ENCODE results near the gene PHYHD1. TPM values are rescaled to one million over a fixed set of nuclear protein-coding genes. Genes with fewer than 3 reads are reported as not detected.
A peak's percentile ranks its signal among the peaks of the same experiment; 100 is the strongest.

The PHYHD1 gene
- polyA plus RNA-seq, 1 experiment = 9.3 TPM

DNA sequence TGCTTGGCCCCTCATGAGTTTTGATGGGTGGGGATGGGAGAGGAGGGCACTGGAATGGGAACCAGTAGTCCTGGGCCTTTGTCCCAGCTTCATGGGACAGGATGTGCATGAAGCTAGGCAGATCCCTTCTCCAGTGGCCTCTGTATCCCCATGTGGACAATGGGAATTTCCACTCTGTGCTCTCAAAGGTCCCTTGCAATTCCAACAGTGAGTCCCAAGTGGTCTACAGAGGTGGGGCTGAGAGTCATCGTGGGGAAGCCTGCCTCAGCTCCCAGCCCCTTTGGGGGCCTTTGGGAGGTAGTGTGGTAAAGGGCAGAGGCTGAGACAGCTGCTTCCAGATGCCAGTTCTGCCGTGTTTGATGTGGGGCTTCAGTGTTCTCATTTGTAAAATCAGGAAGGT, 1.9 kb upstream of the PHYHD1 start:
- H3K27me3 ChIP-seq (ENCODE audit: control insufficient read depth, insufficient read depth, low read length) = no peaks in the 10 kb centered on the region
- ChIA-PET CTCF (interaction anchor here (1.2 to 1.7 kb wide), 3 partner anchors 9 to 186 kb away, joined by 3 to 4 read pairs (median 3); no protein-coding TSS in a partner anchor), POLR2A (no interaction called here)
- DNase-seq (ENCODE audit: low read depth, low spot score) = no peak
- TF ChIP-seq, protein P1, sequence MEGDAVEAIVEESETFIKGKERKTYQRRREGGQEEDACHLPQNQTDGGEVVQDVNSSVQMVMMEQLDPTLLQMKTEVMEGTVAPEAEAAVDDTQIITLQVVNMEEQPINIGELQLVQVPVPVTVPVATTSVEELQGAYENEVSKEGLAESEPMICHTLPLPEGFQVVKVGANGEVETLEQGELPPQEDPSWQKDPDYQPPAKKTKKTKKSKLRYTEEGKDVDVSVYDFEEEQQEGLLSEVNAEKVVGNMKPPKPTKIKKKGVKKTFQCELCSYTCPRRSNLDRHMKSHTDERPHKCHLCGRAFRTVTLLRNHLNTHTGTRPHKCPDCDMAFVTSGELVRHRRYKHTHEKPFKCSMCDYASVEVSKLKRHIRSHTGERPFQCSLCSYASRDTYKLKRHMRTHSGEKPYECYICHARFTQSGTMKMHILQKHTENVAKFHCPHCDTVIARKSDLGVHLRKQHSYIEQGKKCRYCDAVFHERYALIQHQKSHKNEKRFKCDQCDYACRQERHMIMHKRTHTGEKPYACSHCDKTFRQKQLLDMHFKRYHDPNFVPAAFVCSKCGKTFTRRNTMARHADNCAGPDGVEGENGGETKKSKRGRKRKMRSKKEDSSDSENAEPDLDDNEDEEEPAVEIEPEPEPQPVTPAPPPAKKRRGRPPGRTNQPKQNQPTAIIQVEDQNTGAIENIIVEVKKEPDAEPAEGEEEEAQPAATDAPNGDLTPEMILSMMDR (IDR thresholded peaks at IDR 0.05; ENCODE audit: low read depth, low read length) = no peak
- H3K4me3 ChIP-seq (ENCODE audit: low read depth, low read length) = no peak overlapping the region
- no peak overlapping the region for H3K27ac ChIP-seq (ENCODE audit: low read depth, low read length)
- H3K9me3 ChIP-seq (ENCODE audit: control insufficient read depth, insufficient read depth, low read length) = no peaks in the 10 kb centered on the region; the same call in 1 of the 2 replicates

DNA sequence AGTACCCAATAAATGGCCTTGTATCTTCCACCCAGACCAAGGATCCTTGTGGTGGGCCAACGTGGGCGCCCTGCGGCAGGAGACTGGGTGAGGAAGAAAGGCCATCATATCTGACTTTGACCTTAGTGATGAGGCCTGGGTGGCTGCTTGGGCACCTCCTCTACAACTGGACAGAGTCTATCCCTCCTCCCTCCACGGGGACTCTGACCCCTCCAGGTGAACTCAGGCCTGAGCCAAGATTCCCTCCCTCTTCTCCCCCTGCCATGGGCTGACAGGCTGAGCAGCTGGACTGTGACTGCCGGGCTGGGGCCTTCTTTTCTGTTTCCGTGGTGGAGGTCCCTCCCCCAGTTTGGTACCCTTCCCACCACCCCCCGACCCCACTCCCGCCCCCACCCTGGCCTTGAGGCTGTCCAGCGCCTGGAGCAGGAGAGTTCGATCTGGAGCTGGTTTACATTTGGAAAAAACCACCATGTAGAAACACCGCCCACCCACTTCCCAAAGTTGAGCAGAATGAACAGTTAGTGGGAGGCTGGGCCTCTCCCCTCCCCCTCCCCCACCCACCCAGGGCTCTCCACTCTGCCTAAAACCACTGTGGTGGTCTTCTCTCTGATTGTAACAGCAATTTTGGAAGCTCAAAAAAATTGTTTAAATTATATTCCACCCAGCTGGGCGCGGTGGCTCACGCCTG, 1.2 kb upstream of the PHYHD1 start:
- no peak for DNase-seq (ENCODE audit: low read depth, low spot score)
- POLR2A ChIA-PET = interaction anchor here (0.5 to 1.0 kb wide), 2 partner anchors 18 to 29 kb away, joined by 3 read pairs; no protein-coding TSS in a partner anchor
- CTCF ChIA-PET = interaction anchor here (1.4 to 1.7 kb wide), 2 partner anchors 9 to 56 kb away, joined by 3 to 4 read pairs; no protein-coding TSS in a partner anchor

DNA sequence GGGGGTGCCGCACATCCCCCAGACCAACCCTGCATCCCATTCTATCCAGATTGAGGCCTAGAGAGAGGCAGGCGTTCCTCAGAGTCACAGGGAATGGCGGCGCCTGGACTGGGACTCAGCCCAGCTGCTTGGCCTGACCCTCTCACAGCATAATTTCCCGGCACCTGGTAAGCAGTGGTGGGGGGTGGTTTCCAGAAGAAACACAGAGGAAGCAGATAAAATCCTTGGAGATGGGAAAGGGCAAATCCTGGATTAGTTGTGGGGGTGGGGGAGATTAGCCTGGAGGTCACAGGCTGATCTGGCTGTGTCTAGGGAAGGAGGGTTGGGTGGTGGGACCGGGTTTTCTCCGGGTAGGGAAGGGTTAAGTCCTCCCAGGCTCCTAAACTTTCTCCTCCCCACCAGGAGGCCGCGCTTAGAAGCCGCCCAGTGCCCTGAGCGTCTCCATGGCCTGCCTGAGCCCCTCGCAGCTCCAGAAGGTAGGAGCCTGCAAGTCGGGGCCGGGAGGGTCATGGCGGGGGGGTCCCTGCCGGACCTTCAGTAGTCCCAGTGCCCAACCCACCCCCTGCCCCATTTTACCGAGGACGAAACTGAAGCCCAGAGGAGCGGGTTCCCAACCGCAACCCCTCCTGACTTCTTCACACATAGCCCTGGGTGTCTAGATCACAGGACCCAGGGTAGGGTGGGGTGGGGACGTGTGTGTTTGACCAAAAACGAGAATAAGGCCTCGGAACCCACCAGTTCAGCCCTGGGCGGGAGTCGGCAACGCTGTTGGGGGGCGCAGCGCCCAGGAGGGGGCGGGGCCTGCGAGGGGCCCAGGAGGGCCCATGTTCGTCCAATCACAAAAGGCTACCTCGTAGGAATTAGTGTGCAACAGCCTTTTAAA, 1.3 kb downstream of the PHYHD1 start:
- H3K4me3 ChIP-seq (ENCODE audit: low read depth, low read length) = peak overlapping the region; percentile 56
- CTCF ChIA-PET = interaction anchor here (0.8 to 4.3 kb wide), 3 partner anchors 59 to 106 kb away, joined by 3 to 14 read pairs (median 5); partner anchors contain the start of genes ENDOG and SH3GLB2
- H3K27ac ChIP-seq (ENCODE audit: low read depth, low read length) = peak overlapping the region; percentile 52
- TF ChIP-seq, protein P1 (IDR thresholded peaks at IDR 0.05; ENCODE audit: low read depth, low read length) = peak; percentile 7; the same call in 1 of the 2 replicates
- H3K27me3 ChIP-seq (ENCODE audit: control insufficient read depth, insufficient read depth, low read length) = no peaks in the 10 kb centered on the region
- no peak for DNase-seq (ENCODE audit: low read depth, low spot score)
- POLR2A ChIA-PET = interaction anchor here (0.6 to 0.8 kb wide), 5 partner anchors 15 to 159 kb away, joined by 3 to 6 read pairs (median 5); partner anchors contain the start of gene DOLPP1
- no peaks in the 10 kb centered on the region for H3K9me3 ChIP-seq (ENCODE audit: control insufficient read depth, insufficient read depth, low read length)

More for the DNA sequence above, 1.2 kb upstream of the PHYHD1 start:
- H3K4me3 ChIP-seq (ENCODE audit: low read depth, low read length) = no peak overlapping the region
- H3K9me3 ChIP-seq (ENCODE audit: control insufficient read depth, insufficient read depth, low read length) = no peaks in the 10 kb centered on the region; the same call in 1 of the 2 replicates
- no peak overlapping the region for H3K27ac ChIP-seq (ENCODE audit: low read depth, low read length)
- no peaks in the 10 kb centered on the region for H3K27me3 ChIP-seq (ENCODE audit: control insufficient read depth, insufficient read depth, low read length)
- TF ChIP-seq, protein P1 (IDR thresholded peaks at IDR 0.05; ENCODE audit: low read depth, low read length) = no peak

DNA sequence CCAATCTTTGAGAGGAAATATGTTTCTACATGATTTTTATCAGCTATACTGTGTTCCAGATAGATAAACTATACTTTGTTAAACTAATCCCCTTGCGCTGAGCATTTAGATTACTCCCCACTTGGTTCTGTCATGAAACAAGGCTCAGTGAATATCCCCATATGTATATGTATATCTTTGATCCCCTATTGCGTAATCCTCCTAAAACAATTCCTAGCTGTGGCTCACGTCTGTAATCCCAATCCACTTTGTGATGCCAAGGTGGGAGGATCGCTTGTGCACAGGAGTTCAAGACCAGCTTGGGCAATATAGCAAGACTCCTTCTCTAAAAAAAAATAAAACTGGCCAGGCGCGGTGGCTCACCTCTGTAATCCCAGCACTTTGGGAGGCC, 2.7 kb downstream of the PHYHD1 start:
- TF ChIP-seq, protein P1 (IDR thresholded peaks at IDR 0.05; ENCODE audit: low read depth, low read length) = no peak
- H3K9me3 ChIP-seq (ENCODE audit: control insufficient read depth, insufficient read depth, low read length) = no peaks in the 10 kb centered on the region
- POLR2A ChIA-PET = interaction anchor here (0.7 kb wide), 1 partner anchor 115 kb away, joined by 4 read pairs; no protein-coding TSS in a partner anchor
- H3K27ac ChIP-seq (ENCODE audit: low read depth, low read length) = no peak overlapping the region
- no peaks in the 10 kb centered on the region for H3K27me3 ChIP-seq (ENCODE audit: control insufficient read depth, insufficient read depth, low read length)
- DNase-seq (ENCODE audit: low read depth, low spot score) = no peak
- CTCF ChIA-PET = interaction anchor here (0.7 to 4.3 kb wide), 3 partner anchors 41 to 105 kb away, joined by 3 to 14 read pairs (median 4); partner anchors contain the start of gene ENDOG
- no peak overlapping the region for H3K4me3 ChIP-seq (ENCODE audit: low read depth, low read length)
